ENCODE measurements around the gene MOB1B.
"Not testable (repeated sequence)": the region's sequence is repeated elsewhere in the genome, so short reads cannot be mapped to it uniquely, and the experiment has no call there.

The MOB1B gene

GRCh38 chr4:71020611-71021010 lies 118.4 kb downstream of the MOB1B start:
- no peak for FAIRE-seq
- TF ChIP-seq TAF1 (IDR thresholded peaks at IDR 0.05; ENCODE audit: low read depth, low read length), result no peak
- TF ChIP-seq POLR2A (IDR thresholded peaks at IDR 0.05; ENCODE audit: low read depth, low read length), result no peak
- no peak for TF ChIP-seq POU2F2 (IDR thresholded peaks at IDR 0.05; ENCODE audit: low read depth, low read length)
- no peak for TF ChIP-seq PAX5 (IDR thresholded peaks at IDR 0.05; ENCODE audit: insufficient read depth, low read length, severe bottlenecking)
- no peak for DNase-seq (ENCODE audit: insufficient read length, low spot score)

- TF ChIP-seq POU2F2 (IDR thresholded peaks at IDR 0.05; ENCODE audit: low read depth, low read length) (no peak), PAX5 (IDR thresholded peaks at IDR 0.05; ENCODE audit: insufficient read depth, low read length, severe bottlenecking) (no peak), SPI1 (IDR thresholded peaks at IDR 0.05; ENCODE audit: low read depth, low read length) (no peak), POLR2A (IDR thresholded peaks at IDR 0.05; ENCODE audit: low read depth, low read length) (no peak)
- DNase-seq (ENCODE audit: insufficient read length, low spot score), result no peak
- no peak for FAIRE-seq
Measured at GRCh38 chr4:71025654-71026053, 123.5 kb downstream of the MOB1B start.

GRCh38 chr4:71026086-71026485 lies 123.9 kb downstream of the MOB1B start:
- DNase-seq (ENCODE audit: insufficient read length, low spot score), result no peak
- no peak for FAIRE-seq
- no peak for TF ChIP-seq PAX5 (IDR thresholded peaks at IDR 0.05; ENCODE audit: insufficient read depth, low read length, severe bottlenecking)
- TF ChIP-seq POU2F2 (IDR thresholded peaks at IDR 0.05; ENCODE audit: low read depth, low read length), result no peak
- no peak for TF ChIP-seq POLR2A (IDR thresholded peaks at IDR 0.05; ENCODE audit: low read depth, low read length)
- no peak for TF ChIP-seq SPI1 (IDR thresholded peaks at IDR 0.05; ENCODE audit: low read depth, low read length)
- no peak for TF ChIP-seq POLR2AphosphoS5 (IDR thresholded peaks at IDR 0.05; ENCODE audit: low read depth, low read length)
- no peak for TF ChIP-seq TAF1 (IDR thresholded peaks at IDR 0.05; ENCODE audit: low read depth, low read length)

- DNase-seq (ENCODE audit: insufficient read length, low spot score) (no peak), FAIRE-seq (no peak)
- no peak for TF ChIP-seq POLR2A (IDR thresholded peaks at IDR 0.05; ENCODE audit: low read depth, low read length)
- TF ChIP-seq PAX5 (IDR thresholded peaks at IDR 0.05; ENCODE audit: insufficient read depth, low read length, severe bottlenecking), result no peak
- no peak for TF ChIP-seq POU2F2 (IDR thresholded peaks at IDR 0.05; ENCODE audit: low read depth, low read length)
- no peak for TF ChIP-seq SPI1 (IDR thresholded peaks at IDR 0.05; ENCODE audit: low read depth, low read length)
- no peak for TF ChIP-seq POLR2AphosphoS5 (IDR thresholded peaks at IDR 0.05; ENCODE audit: low read depth, low read length)
- TF ChIP-seq TAF1 (IDR thresholded peaks at IDR 0.05; ENCODE audit: low read depth, low read length), result no peak
Measured at GRCh38 chr4:71027611-71028010, 125.4 kb downstream of the MOB1B start.

DNA sequence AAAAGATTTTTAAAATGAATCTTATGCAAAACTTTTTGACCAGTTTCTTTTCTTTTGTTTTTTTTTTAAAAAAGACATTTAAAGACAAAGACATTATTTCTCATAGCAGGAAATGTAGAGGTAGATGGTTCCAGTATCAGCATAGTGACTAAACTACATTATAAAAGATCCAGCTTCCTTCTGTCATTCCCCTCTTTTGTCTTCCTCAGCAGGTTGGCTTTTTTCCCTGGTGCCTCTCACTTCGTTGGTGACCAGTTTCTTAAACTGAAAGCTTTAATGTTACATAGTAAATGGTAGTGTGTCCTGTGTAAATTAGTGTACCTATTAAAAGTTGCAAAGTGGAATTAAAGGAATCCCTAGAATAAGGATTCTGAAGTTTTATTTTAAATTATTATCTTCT lies 127.3 kb downstream of the MOB1B start:
- no peak for DNase-seq (ENCODE audit: insufficient read length, low spot score)
- FAIRE-seq, result no peak
- TF ChIP-seq TAF1 (IDR thresholded peaks at IDR 0.05; ENCODE audit: low read depth, low read length) (no peak), POLR2A (IDR thresholded peaks at IDR 0.05; ENCODE audit: low read depth, low read length) (no peak), POLR2AphosphoS5 (IDR thresholded peaks at IDR 0.05; ENCODE audit: low read depth, low read length) (no peak)

DNA sequence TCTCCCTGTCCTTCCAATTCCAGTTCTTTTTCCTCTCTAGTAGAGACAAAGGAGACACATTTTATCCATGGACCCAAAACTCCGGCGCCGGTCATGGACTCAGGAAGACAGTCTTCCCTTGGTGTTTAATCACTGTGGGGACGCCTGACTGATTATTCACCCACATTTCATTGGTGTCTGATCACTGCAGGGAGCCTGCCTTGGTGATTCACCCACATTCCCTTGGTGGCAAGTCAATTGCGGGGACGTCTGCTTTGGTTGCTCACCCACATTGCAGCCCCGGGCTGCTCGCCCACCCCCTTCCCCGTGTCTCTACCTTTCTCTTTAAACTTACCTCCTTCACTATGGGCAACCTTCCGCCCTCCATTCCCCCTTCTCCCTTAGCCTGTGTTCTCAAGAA lies 129.9 kb downstream of the MOB1B start:
- not testable (repeated sequence) for DNase-seq (ENCODE audit: insufficient read length, low spot score); FAIRE-seq

All from GM12891 (cell line).